Gastroesophageal sphincter (tissue), 4 donors: ENCODE measurements around the gene SLC9C1. TPM values are rescaled to one million over a fixed set of nuclear protein-coding genes. Genes with fewer than 3 reads are reported as not detected.
A peak's percentile ranks its signal among the peaks of the same experiment; 100 is the strongest.

ENCODE experiments used
- ATAC-seq: fragments of 150-250 bp; one replicate; pipeline ENCODE4 v1.9.1; 2016; ENCODE audit warnings: mild to moderate bottlenecking, moderate library complexity
- H3K27ac ChIP-seq, 4 donors: fragments of 200-600 bp; sonication (generic) in 3 of 4; 1 replicate in 3 of 4; 2 replicates in 1 of 4; pipeline ENCODE4 v1.5.1; 2016 to 2019
- H3K27me3 ChIP-seq: fragments of 200-600 bp; sonication (generic); one replicate; pipeline ENCODE4 v1.5.1; 2019
- H3K36me3 ChIP-seq, 2 donors: fragments of 200-600 bp; sonication (generic); one replicate each; pipeline ENCODE4 v1.5.1; 2019; ENCODE audit warnings: control low read depth in 1 of 2
- H3K4me1 ChIP-seq, 3 donors: fragments of 200-600 bp; sonication (generic); 1 replicate in 2 of 3; 2 replicates in 1 of 3; pipeline ENCODE4 v1.5.1; 2016 to 2019; ENCODE audit warnings: control low read depth in 2 of 3
- H3K4me3 ChIP-seq, 2 donors: fragments of 200-600 bp; sonication (generic); one replicate each; pipeline ENCODE4 v1.5.1; 2019; ENCODE audit warnings: mild to moderate bottlenecking in 1 of 2, moderate library complexity in 1 of 2
- H3K9me3 ChIP-seq, 3 donors: fragments of 200-600 bp; sonication (generic); one replicate each; pipeline ENCODE4 v1.5.1; 2017 to 2019; ENCODE audit warnings: control low read depth in 2 of 3
- EP300 ChIP-seq: sonication (generic); formaldehyde crosslinking; IDR thresholded peaks from one replicate; pipeline ENCODE4 v1.6.1; 2017; ENCODE audit warnings: antibody characterized with exemption, mild to moderate bottlenecking
- POLR2A ChIP-seq, 2 donors: fragments of 450-650 bp; IDR thresholded peaks; one replicate each; pipeline ENCODE4 v1.6.1; 2017; ENCODE audit warnings: antibody characterized with exemption in 2 of 2, mild to moderate bottlenecking in 2 of 2, moderate library complexity in 1 of 2
- POLR2AphosphoS5 ChIP-seq: sonication (generic); formaldehyde crosslinking; IDR thresholded peaks from one replicate; pipeline ENCODE4 v1.6.1; 2017; ENCODE audit warnings: antibody characterized with exemption
- WGBS, 2 donors: methylation state at CpG; one replicate each; pipeline ENCODE4 v1.1.5; 2018; ENCODE audit warnings: low coverage in 1 of 2; 5-methylcytosine and 5-hydroxymethylcytosine counted together
- small RNA-seq, 4 donors: library from RNA; depleted of rRNA; stranded (forward); fragments of <200 nt; gene quantifications; one replicate each; pipeline ENCODE3, GENCODE V24; 2016
- total RNA-seq, 4 donors: library from RNA; depleted of rRNA; stranded (reverse); fragments of >200 nt; gene quantifications; one replicate each; pipeline ENCODE4 v1.1.0, GENCODE V29; 2016
- TF ChIP-seq, protein P1 (sequence below), 4 experiments: fragments of 200-600 bp in 2 of 4; fragments of 450-650 bp in 2 of 4; sonication (generic) in 1 of 4; IDR thresholded peaks; one replicate each; pipeline ENCODE4 v1.5.1; 2017 to 2019; ENCODE audit warnings: antibody characterized with exemption in 4 of 4, mild to moderate bottlenecking in 2 of 4, moderate library complexity in 2 of 4

Gene SLC9C1
- total RNA-seq, 4 donors from 2014 or later = 0.15 TPM; not detected in 3

DNA sequence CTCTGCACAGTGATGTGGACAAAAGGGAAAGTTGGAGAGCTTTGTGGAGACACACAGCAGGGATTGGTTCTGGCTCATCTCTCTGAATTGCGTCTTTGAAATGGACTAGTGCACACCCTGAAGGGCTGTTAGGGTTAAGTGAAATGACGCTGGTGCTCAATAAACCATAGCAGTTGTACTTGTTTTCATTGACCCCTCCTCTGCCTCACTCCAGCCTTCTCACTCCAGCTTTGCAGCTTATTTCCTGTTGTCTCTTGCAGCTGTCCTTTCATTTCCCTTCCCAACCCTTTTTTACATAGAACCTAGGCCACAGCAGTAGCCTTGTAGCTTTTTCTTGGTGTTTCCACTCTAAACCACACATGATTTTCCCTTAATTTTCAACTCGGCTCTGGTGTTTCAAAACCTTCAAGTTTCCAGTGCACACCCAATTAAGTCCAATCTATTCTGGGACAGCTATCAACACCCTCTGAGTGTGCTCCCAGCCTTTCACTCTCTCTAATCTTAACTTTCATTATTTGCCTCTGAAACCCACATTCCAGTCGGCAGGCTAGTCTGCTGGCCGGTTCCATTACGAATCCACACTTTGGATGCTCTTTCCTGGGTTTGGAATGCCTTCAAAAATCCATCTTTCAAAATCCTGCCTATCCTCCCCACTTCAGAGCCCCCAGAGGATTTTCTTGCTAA, 201.4 kb downstream of the SLC9C1 start:
- TF ChIP-seq POLR2AphosphoS5 (no peak), POLR2A (IDR thresholded peaks at IDR 0.05) (no peak), EP300 (no peak)
- TF ChIP-seq, protein P1, sequence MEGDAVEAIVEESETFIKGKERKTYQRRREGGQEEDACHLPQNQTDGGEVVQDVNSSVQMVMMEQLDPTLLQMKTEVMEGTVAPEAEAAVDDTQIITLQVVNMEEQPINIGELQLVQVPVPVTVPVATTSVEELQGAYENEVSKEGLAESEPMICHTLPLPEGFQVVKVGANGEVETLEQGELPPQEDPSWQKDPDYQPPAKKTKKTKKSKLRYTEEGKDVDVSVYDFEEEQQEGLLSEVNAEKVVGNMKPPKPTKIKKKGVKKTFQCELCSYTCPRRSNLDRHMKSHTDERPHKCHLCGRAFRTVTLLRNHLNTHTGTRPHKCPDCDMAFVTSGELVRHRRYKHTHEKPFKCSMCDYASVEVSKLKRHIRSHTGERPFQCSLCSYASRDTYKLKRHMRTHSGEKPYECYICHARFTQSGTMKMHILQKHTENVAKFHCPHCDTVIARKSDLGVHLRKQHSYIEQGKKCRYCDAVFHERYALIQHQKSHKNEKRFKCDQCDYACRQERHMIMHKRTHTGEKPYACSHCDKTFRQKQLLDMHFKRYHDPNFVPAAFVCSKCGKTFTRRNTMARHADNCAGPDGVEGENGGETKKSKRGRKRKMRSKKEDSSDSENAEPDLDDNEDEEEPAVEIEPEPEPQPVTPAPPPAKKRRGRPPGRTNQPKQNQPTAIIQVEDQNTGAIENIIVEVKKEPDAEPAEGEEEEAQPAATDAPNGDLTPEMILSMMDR (IDR thresholded peaks at IDR 0.05) = no peak
- 32 to 53% methylated on average over 6 of the region's 6 CpGs for WGBS, 2 donors
- ATAC-seq = peak; percentile 35
- Histone ChIP-seq H3K36me3 (no peaks in the 10 kb centered on the region), H3K9me3 (no peaks in the 10 kb centered on the region), H3K27me3 (no peaks in the 10 kb centered on the region), H3K27ac (no peak overlapping the region), H3K4me3 (no peak overlapping the region), H3K4me1 (no peaks in the 10 kb centered on the region)

DNA sequence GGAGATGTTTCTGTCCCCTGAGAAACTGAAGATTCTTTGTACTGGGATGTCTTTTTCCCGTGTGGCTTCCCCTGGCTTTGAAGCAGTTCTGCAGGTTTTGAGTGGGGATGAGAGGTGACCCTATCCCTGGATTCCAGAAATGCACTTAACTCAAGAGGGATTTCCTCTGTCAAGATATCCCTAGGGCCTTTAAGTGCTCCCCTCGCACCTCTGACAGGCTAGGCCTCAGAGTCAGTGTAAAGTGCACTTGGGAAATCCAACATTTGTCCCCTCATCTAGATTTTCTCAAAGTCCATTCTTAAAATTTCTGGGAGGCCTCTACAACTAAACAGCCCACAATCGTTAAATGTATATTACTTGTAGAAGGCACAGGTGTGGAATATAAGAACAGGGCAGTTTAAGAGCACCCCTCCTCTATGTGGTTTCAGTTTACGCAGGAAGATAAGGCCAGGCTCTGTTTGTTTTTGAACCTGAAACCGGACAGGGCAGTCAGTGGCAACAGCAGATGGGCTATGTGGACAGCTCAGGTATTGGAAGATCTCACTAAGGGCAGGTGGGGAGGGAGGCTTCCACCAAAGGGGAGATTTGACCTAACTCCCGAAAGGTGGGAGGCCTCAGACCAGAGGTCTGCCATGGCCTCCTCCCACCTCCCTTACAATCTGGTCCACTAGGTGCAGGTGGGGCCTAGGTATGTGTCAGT, 203.0 kb downstream of the SLC9C1 start:
- Histone ChIP-seq H3K27ac (no peak overlapping the region), H3K4me3 (no peak overlapping the region), H3K9me3 (no peaks in the 10 kb centered on the region), H3K36me3 (no peaks in the 10 kb centered on the region), H3K27me3 (no peaks in the 10 kb centered on the region), H3K4me1 (peaks cover 0 to 11% (median 6%) of the 10 kb centered on the region in 3 donors)
- ATAC-seq = no peak
- 78 to 80% methylated on average over 3 of the region's 6 CpGs for WGBS, 2 donors
- TF ChIP-seq EP300 (no peak), POLR2A (IDR thresholded peaks at IDR 0.05) (no peak), POLR2AphosphoS5 (no peak)
- TF ChIP-seq, protein P1 (IDR thresholded peaks at IDR 0.05) = no peak

Small RNA genes within 50 kb of the gene (small RNA-seq; reads per million reads assigned to genes)
- gene MIR567 = 0 reads per million in 4 donors

Other genes with a start within 250 kb of the SLC9C1 start
- 1 to 10 TPM; 1.6 to 3.4 (median 1.9) TPM for gene C3orf52, start 207.8 kb downstream of the SLC9C1 start, total RNA-seq
- under 1 TPM in 1 of 4 donors, not detected in 3; 0.42 TPM for gene GCSAM, start 161.0 kb downstream of the SLC9C1 start, total RNA-seq
- 10 to 100 TPM in 1 of 4 donors, 1 to 10 TPM in 3; 2.5 to 15.6 (median 4.8) TPM for gene CD200, start 38.9 kb upstream of the SLC9C1 start, total RNA-seq
- 1 to 10 TPM in 1 of 4 donors, under 1 TPM in 1, not detected in 2; 0.08 to 1.8 TPM for gene BTLA, start 205.3 kb upstream of the SLC9C1 start, total RNA-seq